Activated CD8-positive, alpha-beta memory T cell treated with anti-CD3 and anti-CD28 coated beads, Interleukin-2, amount 50 U/mL, for 48 hours (primary cell): ENCODE measurements around the gene RBL1.
"Not testable (repeated sequence)": the region's sequence is repeated elsewhere in the genome, so short reads cannot be mapped to it uniquely, and the experiment has no call there.

ENCODE experiments used
- DNase-seq: peaks from one replicate; pipeline ENCODE4 v3.0.0-alpha.2; 2020

The RBL1 gene, protein sequence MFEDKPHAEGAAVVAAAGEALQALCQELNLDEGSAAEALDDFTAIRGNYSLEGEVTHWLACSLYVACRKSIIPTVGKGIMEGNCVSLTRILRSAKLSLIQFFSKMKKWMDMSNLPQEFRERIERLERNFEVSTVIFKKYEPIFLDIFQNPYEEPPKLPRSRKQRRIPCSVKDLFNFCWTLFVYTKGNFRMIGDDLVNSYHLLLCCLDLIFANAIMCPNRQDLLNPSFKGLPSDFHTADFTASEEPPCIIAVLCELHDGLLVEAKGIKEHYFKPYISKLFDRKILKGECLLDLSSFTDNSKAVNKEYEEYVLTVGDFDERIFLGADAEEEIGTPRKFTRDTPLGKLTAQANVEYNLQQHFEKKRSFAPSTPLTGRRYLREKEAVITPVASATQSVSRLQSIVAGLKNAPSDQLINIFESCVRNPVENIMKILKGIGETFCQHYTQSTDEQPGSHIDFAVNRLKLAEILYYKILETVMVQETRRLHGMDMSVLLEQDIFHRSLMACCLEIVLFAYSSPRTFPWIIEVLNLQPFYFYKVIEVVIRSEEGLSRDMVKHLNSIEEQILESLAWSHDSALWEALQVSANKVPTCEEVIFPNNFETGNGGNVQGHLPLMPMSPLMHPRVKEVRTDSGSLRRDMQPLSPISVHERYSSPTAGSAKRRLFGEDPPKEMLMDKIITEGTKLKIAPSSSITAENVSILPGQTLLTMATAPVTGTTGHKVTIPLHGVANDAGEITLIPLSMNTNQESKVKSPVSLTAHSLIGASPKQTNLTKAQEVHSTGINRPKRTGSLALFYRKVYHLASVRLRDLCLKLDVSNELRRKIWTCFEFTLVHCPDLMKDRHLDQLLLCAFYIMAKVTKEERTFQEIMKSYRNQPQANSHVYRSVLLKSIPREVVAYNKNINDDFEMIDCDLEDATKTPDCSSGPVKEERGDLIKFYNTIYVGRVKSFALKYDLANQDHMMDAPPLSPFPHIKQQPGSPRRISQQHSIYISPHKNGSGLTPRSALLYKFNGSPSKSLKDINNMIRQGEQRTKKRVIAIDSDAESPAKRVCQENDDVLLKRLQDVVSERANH

GRCh38 chr20:37095599-37096414, at the start of gene RBL1:
RBL1 (minus strand) TSS chr20:37095997; CDS start chr20:37095928, 69 bp downstream.
- peak; percentile 94 for DNase-seq

DNA sequence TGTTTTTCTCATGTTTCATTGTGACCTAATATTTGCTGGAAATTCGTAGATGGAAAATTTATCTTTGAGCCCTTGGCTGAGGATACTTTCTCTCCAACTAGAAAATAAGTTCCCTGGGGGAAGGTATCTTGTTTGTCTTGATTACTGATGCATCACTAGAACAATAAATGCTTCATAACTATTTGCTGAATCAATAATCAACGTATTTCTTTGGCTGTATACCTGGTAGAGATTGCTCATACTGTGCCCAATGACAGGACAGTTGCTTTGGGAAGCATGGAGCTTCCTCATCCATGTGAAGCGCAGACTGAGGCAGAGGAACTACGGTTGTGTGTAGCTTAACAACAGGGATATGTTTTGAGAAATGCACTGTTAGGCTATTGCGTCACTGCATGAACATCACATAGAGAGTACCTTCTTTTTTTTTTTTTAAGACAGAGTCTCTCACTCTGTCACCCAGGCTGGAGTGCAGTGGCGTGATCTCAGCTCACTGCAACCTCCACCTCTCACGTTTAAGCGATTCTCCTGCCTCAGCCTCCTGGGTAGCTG, 49.1 kb upstream of the RBL1 start:
- no peak for DNase-seq

DNA sequence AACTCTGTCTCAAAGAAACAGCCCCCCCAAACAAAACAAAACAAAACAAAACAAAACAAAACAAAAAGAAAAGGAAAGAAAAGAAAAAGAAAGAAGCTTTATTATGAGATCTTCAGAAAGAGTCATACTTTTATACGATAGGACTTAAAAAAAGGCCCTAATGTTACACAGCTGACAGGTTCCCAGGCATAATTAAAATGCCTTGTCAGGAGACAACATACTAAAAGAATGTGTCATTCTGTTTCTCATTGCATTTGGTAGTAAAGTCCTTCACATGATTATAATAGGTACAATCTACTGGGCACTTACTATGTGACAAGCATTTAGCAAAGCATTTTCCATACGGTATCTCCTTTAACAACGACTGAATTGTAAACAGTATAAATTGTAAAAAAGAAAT, 46.9 kb upstream of the RBL1 start:
- no peak for DNase-seq

DNA sequence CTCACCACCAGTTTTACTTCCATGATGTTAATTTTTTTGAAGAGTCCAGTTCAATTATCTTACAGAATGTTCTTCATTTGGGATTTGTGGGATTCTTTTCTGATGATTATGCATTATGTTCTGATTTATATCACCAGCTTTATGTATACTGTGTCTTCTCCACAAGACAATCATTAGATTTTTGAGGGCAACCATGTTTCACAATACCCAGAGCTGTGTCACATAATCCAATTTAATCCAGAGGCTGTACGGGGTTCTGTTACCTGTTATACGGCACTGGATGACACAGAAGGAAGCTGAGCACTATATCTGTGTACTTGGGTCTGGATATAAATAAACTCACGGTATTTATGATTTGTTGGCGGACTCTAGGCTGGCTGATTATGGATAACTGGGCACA, 41.8 kb upstream of the RBL1 start:
- no peak for DNase-seq

GRCh38 chr20:37133952-37134351, 38.2 kb upstream of the RBL1 start:
- DNase-seq: no peak

GRCh38 chr20:37131486-37131885, 35.7 kb upstream of the RBL1 start:
- DNase-seq: no peak

- no peak for DNase-seq
Observed at GRCh38 chr20:37128803-37129202, 33.0 kb upstream of the RBL1 start.

DNA sequence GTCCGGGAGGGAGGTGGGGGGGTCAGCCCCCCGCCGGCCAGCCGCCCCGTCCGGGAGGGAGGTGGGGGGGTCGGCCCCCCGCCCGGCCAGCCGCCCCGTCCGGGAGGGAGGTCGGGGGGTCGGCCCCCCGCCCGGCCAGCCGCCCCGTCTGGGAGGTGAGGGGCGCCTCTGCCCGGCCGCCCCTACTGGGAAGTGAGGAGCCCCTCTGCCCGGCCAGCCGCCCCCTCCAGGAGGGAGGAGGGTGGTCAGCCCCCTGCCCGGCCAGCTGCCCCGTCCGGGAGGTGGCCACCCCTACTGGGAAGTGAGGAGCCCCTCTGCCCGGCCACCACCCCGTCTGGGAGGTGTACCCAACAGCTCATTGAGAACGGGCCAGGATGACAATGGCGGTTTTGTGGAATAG, 30.5 kb upstream of the RBL1 start:
- DNase-seq: not testable (repeated sequence)

DNA sequence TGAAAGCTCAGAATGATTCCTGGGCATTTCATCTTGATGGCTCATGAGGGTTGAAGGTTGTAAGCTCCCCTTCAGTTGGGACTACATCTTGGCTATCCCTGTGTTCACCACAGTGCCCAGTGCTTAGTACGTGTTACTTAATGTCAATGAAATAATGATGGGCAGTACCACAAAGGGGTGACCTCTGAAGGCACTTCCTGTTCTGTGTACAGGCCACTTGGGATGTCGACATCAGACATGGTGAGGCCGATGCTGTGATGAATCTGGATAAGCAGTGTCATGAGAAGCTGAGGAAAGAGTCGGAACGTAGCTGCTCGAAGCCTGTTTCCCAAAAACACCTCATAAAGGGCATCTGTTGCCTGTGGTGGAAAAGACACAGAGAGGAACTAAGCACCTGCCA, 27.6 kb upstream of the RBL1 start:
- DNase-seq: no peak

DNA sequence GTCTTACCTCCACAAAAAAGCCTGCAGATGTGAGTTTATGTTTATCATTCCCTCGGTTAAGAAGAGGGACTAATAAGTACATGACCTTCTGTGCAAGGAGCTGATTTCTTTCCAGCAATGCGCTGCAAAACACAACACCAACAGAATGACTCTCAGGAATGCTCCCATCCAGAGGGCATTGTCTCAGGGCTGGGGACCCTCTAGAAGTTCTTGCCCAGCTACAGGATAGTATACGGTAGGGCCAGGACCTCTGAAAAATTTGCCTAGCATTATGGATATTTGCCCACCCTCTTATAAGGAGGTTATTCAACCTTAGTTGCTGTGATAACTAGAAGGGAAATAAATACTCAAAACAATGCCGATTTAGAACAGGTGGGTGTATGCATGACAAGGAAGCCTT, 24.7 kb upstream of the RBL1 start:
- no peak for DNase-seq

DNA sequence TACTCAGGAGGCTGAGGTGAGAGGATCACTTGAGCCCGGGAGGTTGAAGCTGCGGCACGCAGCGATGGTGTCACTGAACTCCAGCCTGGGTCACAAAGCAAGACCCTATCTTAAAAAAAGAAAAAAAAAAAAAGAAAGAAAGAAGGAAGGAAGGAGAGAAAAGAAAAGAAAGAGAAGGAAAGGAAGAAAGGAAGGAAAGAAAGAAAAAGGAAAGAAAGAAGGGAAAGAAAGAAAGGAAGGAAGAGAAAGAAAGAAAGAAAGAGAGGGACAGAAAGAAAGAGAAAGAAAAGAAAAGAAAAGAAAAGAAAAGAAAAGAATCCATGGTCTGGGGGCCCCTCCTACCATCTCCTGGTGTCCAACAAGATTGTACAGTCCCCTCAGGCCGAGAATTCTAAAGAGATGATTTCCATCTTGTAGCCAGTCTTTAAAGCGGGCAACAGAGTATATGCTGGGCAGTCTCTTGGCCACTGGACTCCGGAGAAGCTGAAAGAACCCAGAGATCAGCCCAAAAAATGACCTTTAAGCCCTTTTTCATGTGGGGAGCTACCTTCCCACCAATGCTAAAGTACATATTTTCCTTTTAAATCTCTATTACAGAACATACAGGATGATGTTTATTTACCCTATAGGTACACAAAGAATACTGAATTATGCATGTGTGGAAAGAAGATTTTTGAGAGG, 23.7 kb upstream of the RBL1 start:
- DNase-seq: no peak

GRCh38 chr20:37114012-37114411, 18.2 kb upstream of the RBL1 start:
- DNase-seq: no peak

GRCh38 chr20:37111926-37112455, 16.2 kb upstream of the RBL1 start:
- DNase-seq: no peak

DNA sequence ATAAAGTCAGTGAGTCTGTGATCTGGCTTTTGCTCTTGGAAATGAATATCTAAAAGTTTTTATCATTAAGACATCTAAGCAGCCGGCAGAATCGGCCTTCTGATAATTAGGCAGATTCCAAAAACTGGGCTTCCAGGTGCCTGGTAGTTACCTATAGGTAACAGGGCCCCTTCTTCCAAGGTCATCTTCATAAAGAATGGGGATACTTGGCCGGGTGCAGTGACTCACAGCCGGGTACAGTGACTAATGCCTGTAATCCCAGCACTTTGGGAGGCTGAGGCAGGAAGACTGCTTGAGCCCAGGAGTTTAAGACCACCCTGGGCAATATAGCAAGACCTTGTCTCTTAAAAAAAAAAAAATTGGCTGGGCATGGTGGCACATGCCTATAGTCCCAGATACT, 12.9 kb upstream of the RBL1 start:
- DNase-seq: no peak

- no peak for DNase-seq
Observed at GRCh38 chr20:37102571-37102970, 6.8 kb upstream of the RBL1 start.

DNA sequence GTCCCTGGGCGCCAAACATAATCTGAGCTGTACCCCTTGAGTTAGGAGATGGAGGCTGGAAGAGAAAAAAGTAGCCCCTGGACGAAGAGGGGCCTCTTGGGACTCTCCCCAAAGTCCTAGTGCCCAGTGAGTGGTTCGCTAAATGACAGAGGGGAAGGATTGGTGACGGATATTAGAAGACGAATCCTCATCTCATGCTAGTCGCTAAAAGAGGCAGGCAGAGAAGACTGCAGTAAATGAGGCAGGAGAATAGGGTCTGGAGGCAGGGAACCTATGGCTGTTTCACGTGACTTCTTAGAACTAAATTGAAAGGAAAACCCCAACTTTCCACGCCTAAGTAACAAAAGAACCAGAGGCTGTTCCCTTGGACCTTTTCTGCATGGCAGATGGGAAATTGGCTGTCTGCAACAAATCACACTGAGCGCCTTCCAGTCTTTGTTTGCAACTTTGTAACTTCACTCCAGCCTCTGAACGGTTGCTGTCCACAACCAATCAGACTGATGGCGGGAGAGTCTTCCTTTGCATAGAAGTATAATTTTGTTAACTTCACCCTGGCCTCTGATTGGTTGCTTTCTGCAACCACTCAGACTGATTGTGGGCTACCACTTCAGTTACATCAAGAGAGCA, 731 bp upstream of the RBL1 start:
- no peak for DNase-seq

DNA sequence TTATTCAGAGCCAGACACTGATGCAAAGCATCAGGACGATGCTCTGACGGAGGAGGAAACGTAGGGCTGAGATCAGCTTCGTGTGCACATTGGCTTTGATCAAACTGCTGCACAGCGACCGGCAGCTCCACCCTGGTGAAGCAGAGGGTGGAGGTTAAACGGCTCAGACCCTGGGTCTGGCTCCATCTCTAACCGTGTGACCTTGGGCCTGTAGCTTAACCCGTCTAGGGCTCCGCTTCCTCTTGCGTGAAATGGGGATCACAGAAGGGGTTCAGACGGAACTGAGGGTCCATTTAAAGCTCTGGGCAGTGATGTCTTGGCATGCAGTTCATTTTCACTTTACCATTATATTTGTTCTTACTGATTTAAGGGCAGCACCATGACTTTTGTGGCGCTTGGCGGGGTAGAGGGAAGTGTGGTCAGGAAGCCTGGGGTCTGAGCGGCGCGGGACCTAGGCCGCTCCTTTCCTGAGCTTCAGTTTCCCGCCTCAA, 644 bp downstream of the RBL1 start:
- no peak for DNase-seq

DNA sequence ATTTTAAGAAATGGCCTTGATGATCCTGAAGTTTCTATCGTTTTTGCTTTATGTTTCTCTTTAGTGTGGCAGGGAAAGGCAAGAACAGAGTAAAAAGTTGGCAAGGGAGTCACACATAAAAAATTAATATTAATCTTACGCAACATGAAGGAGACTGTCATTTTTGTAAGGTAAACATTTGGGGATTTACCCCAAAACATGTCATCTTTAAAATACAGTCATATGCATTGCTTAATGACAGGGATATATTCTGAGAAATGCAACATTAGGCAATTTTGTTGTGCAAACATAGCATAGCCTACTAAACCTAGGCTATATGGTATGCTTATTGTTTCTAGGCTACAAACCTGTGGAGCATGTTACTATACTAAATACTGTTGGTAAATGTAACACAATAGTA, 5.4 kb downstream of the RBL1 start:
- DNase-seq: no peak

GRCh38 chr20:37081717-37082289, 14.0 kb downstream of the RBL1 start:
- DNase-seq: no peak

GRCh38 chr20:37077009-37077408, 18.8 kb downstream of the RBL1 start:
- no peak for DNase-seq
